K562 (cell line): Measurements from ENCODE around the gene POLD4. TPM values are rescaled to one million over a fixed set of nuclear protein-coding genes. Genes with fewer than 3 reads are reported as not detected.

Experiments used
- polyA plus RNA-seq, 8 experiments: library from polyadenylated mRNA; depleted of rRNA in 4 of 8; stranded (reverse) in 5 of 8; unstranded in 3 of 8; fragments of >200 nt; fragmentation: Nextera tagmentation in 2 of 8; fragmentation: Illumina TruSeq in 1 of 8; extraction: Ambion mirVana in 2 of 8; extraction: Trizol in 1 of 8; gene quantifications; 2 replicates each; pipeline versions ENCODE4 v1.2.1 to v1.2.3, GENCODE V29; 2011 to 2014; ENCODE audit warnings: inconsistent platforms in 1 of 8, missing spikeins in 1 of 8
- total RNA-seq, 7 experiments: library from RNA; depleted of rRNA in 6 of 7; stranded (reverse); fragments of >200 nt in 6 of 7; fragmentation: Illumina TruSeq in 2 of 7; extraction: Trizol in 2 of 7; gene quantifications; 2 replicates each; pipeline versions ENCODE4 v1.2.1 to v1.2.3, GENCODE V29; 2011 to 2021; ENCODE audit warnings: low replicate concordance in 1 of 7
- TF ChIP-seq, protein P1 (sequence below): fragments of 250-450 bp; sonication (Bioruptor Pico); IDR thresholded peaks from 2 replicates; pipeline ENCODE4 v1.5.0; 2021; ENCODE audit warnings: mild to moderate bottlenecking, moderate library complexity
- TF ChIP-seq, protein P2 (sequence below): fragments of 200-600 bp; sonication (generic); IDR thresholded peaks from one replicate; pipeline ENCODE4 v1.6.1; 2012; ENCODE audit warnings: mild to moderate bottlenecking, low read depth, low read length, inconsistent platforms
- TF ChIP-seq, protein P3 (sequence below): sonication (generic); formaldehyde crosslinking; IDR thresholded peaks from 2 replicates; pipeline ENCODE4 v1.9.0; 2022; ENCODE audit warnings: mild to moderate bottlenecking, missing genetic modification reagents
- TF ChIP-seq, protein P4 (sequence below): sonication (generic); formaldehyde crosslinking; IDR thresholded peaks from 2 replicates; pipeline ENCODE4 v1.8.1; 2023; ENCODE audit warnings: mild to moderate bottlenecking, missing genetic modification reagents

Gene POLD4
- total and polyA plus RNA-seq, 9 of the 15 experiments (the other 6 are each of a cell fraction or from before 2014, with no cell fraction given): 5.8 to 64.5 (median 18.3) TPM

DNA sequence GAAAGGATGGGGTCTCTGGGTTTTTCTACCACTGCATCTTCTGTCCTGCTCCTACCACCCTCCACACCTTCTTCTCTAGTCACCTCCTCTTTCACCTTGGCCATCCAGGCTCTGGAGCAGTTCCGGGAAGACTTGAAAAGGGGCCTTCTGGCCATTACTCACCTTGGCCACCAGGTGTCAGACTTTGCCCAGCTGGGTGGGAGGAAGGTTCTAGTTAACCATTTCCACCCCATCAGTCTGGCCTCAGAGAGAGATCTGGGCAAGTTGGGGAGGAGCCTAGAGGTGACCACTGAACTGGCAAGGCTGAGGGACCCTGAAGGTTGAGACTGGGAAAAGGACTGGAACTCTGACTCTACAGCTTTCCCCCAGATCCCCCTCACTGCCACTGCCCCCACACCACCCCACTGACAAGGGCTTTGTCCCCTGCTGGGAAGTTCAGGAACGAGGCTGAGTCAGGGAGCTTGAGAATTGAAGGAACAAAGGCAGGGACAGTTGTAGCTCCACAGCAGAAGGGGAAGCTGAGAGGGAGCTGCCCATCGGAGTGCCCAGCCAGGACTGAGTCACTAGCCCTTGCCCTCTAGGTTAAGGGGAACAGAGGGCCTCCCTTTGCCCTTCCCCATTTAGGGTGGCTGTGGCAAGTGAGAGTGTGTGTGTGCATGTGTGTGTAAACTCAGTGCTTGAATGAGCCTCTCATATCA, 3.7 kb upstream of the POLD4 start (continued):
- TF ChIP-seq, protein P1, sequence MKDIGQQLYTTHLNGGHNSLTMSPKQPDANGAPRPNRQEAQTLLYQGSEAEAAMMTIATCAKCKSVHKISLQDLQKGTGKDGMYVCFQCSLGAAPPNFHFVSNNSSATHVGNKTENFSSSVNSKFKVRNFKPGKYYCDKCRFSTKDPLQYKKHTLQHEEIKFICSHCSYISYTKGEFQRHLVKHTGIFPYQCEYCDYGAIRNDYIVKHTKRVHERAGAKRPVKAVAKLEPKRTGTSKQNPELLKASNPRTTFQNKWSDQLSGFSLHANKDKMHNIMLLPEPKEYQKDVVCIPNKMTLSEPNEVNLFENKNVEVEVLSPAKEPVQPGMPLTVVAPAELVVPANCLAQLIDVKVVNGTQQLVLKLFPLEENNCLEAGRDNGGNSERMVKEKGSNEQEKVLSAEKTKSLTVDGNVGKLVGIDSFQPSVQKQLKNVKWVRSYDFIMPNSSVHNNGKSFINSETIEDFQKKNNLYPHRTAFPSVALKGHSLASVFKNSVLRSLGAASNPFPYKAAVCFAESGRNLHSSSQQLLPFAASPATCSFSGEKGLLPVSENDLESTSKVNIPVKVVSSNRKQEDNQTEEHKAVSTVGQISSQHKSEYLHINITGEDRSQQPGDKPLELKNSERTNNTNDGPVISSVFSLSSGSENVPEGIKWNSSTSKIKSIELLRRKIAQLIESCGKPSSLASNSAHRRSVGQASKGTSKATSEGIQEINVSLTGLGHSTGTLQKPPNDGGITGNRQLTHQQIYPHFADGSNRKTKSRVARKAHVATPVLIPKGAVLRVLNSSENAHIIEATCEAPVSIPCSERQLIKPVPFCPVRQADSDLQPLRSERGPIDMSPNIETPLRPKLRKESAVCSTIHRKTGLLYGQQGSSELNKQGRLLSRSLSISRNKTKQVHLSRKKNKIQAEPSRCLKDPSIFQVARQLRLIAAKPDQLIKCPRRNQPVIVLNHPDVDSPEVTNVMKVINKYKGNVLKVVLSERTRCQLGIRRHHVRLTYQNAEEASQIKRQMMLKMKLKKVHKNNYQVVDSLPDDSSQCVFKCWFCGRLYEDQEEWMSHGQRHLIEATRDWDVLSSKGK (CRISPR knock-in tag): no peak
- TF ChIP-seq, protein P2, sequence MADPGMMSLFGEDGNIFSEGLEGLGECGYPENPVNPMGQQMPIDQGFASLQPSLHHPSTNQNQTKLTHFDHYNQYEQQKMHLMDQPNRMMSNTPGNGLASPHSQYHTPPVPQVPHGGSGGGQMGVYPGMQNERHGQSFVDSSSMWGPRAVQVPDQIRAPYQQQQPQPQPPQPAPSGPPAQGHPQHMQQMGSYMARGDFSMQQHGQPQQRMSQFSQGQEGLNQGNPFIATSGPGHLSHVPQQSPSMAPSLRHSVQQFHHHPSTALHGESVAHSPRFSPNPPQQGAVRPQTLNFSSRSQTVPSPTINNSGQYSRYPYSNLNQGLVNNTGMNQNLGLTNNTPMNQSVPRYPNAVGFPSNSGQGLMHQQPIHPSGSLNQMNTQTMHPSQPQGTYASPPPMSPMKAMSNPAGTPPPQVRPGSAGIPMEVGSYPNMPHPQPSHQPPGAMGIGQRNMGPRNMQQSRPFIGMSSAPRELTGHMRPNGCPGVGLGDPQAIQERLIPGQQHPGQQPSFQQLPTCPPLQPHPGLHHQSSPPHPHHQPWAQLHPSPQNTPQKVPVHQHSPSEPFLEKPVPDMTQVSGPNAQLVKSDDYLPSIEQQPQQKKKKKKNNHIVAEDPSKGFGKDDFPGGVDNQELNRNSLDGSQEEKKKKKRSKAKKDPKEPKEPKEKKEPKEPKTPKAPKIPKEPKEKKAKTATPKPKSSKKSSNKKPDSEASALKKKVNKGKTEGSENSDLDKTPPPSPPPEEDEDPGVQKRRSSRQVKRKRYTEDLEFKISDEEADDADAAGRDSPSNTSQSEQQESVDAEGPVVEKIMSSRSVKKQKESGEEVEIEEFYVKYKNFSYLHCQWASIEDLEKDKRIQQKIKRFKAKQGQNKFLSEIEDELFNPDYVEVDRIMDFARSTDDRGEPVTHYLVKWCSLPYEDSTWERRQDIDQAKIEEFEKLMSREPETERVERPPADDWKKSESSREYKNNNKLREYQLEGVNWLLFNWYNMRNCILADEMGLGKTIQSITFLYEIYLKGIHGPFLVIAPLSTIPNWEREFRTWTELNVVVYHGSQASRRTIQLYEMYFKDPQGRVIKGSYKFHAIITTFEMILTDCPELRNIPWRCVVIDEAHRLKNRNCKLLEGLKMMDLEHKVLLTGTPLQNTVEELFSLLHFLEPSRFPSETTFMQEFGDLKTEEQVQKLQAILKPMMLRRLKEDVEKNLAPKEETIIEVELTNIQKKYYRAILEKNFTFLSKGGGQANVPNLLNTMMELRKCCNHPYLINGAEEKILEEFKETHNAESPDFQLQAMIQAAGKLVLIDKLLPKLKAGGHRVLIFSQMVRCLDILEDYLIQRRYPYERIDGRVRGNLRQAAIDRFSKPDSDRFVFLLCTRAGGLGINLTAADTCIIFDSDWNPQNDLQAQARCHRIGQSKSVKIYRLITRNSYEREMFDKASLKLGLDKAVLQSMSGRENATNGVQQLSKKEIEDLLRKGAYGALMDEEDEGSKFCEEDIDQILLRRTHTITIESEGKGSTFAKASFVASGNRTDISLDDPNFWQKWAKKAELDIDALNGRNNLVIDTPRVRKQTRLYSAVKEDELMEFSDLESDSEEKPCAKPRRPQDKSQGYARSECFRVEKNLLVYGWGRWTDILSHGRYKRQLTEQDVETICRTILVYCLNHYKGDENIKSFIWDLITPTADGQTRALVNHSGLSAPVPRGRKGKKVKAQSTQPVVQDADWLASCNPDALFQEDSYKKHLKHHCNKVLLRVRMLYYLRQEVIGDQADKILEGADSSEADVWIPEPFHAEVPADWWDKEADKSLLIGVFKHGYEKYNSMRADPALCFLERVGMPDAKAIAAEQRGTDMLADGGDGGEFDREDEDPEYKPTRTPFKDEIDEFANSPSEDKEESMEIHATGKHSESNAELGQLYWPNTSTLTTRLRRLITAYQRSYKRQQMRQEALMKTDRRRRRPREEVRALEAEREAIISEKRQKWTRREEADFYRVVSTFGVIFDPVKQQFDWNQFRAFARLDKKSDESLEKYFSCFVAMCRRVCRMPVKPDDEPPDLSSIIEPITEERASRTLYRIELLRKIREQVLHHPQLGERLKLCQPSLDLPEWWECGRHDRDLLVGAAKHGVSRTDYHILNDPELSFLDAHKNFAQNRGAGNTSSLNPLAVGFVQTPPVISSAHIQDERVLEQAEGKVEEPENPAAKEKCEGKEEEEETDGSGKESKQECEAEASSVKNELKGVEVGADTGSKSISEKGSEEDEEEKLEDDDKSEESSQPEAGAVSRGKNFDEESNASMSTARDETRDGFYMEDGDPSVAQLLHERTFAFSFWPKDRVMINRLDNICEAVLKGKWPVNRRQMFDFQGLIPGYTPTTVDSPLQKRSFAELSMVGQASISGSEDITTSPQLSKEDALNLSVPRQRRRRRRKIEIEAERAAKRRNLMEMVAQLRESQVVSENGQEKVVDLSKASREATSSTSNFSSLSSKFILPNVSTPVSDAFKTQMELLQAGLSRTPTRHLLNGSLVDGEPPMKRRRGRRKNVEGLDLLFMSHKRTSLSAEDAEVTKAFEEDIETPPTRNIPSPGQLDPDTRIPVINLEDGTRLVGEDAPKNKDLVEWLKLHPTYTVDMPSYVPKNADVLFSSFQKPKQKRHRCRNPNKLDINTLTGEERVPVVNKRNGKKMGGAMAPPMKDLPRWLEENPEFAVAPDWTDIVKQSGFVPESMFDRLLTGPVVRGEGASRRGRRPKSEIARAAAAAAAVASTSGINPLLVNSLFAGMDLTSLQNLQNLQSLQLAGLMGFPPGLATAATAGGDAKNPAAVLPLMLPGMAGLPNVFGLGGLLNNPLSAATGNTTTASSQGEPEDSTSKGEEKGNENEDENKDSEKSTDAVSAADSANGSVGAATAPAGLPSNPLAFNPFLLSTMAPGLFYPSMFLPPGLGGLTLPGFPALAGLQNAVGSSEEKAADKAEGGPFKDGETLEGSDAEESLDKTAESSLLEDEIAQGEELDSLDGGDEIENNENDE: no peak
- TF ChIP-seq, protein P3, sequence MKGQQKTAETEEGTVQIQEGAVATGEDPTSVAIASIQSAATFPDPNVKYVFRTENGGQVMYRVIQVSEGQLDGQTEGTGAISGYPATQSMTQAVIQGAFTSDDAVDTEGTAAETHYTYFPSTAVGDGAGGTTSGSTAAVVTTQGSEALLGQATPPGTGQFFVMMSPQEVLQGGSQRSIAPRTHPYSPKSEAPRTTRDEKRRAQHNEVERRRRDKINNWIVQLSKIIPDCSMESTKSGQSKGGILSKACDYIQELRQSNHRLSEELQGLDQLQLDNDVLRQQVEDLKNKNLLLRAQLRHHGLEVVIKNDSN (CRISPR knock-in tag): no peak
- TF ChIP-seq, protein P4, sequence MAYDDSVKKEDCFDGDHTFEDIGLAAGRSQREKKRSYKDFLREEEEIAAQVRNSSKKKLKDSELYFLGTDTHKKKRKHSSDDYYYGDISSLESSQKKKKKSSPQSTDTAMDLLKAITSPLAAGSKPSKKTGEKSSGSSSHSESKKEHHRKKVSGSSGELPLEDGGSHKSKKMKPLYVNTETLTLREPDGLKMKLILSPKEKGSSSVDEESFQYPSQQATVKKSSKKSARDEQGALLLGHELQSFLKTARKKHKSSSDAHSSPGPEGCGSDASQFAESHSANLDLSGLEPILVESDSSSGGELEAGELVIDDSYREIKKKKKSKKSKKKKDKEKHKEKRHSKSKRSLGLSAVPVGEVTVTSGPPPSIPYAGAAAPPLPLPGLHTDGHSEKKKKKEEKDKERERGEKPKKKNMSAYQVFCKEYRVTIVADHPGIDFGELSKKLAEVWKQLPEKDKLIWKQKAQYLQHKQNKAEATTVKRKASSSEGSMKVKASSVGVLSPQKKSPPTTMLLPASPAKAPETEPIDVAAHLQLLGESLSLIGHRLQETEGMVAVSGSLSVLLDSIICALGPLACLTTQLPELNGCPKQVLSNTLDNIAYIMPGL (CRISPR knock-in tag): no peak
